Activated gamma-delta T cell treated with Interleukin-2 at 50 U/mL for 16 hours (primary cell): ENCODE data around the gene EXOSC2.

Experiments used
- DNase-seq: peaks from one replicate; pipeline ENCODE4 v3.0.0-alpha.2; 2020

Gene EXOSC2

GRCh38 chr9:130741831-130742449 lies 48.4 kb downstream of the EXOSC2 start:
- no peak for DNase-seq

GRCh38 chr9:130743656-130744055 lies 50.1 kb downstream of the EXOSC2 start:
- no peak for DNase-seq

GRCh38 chr9:130745210-130745800 lies 51.7 kb downstream of the EXOSC2 start:
- no peak for DNase-seq

GRCh38 chr9:130745829-130746228 lies 52.2 kb downstream of the EXOSC2 start:
- DNase-seq: no peak

GRCh38 chr9:130746434-130747212 lies 53.0 kb downstream of the EXOSC2 start:
- no peak for DNase-seq

GRCh38 chr9:130751631-130752355 lies 58.2 kb downstream of the EXOSC2 start:
- no peak for DNase-seq
